Measurements from ENCODE around the gene KCNG2. TPM values are rescaled to one million over a fixed set of nuclear protein-coding genes. Genes with fewer than 3 reads are reported as not detected.
A peak's percentile ranks its signal among the peaks of the same experiment; 100 is the strongest.

KCNG2 gene
- total and polyA plus RNA-seq, 2 of the 4 experiments (the other 2 are of a cell fraction): not detected

GRCh38 chr18:79792096-79792987 lies 5.4 kb upstream of the KCNG2 start:
- H3K27ac ChIP-seq (ENCODE audit: insufficient read depth, low read length): peak overlapping the region; percentile 88
- no peaks in the 10 kb centered on the region for H3K79me1 ChIP-seq (ENCODE audit: low read depth in 1 of 2, low read length in 2 of 2)
- BruUV-seq (replicated peaks): no TSS peak
- peak overlapping the region; percentile 28 for H3K56ac ChIP-seq (ENCODE audit: extremely low read depth, insufficient read depth, low read length)
- intact Hi-C loops (cut with micrococcal nuclease): loop anchor here (5.0 kb wide), 1 partner anchor 355 kb away; no protein-coding TSS in a partner anchor
- peak overlapping the region; percentile 74 for H3K4me2 ChIP-seq (ENCODE audit: low read depth, low read length)
- H2AK9ac ChIP-seq (replicated peaks; ENCODE audit: low read depth, low read length, poor library complexity): peak overlapping the region; percentile 42
- 71% methylated on average over 30 of the region's 46 CpGs; no CpG with 5 or more reads in 1 of the 2 experiments for WGBS, 2 experiments (ENCODE audit: extremely low coverage in 2 of 2, insufficient read length in 1 of 2)
- peaks cover 18% of the 10 kb centered on the region for H3K4me1 ChIP-seq (ENCODE audit: control insufficient read depth, insufficient read depth, low read length)
- H3K4ac ChIP-seq (ENCODE audit: low read depth, low read length): peak overlapping the region; percentile 88
- H2BK120ac ChIP-seq (ENCODE audit: low read depth, low read length): peak overlapping the region; percentile 87
- H2AFZ ChIP-seq (replicated peaks; ENCODE audit: low read length, poor library complexity): peak overlapping the region; percentile 71
- H3K27me3 ChIP-seq (ENCODE audit: control insufficient read depth, insufficient read depth, low read length): peaks cover 19% of the 10 kb centered on the region
- H2BK20ac ChIP-seq (ENCODE audit: low read depth, low read length): peak overlapping the region; percentile 79
- H2AK5ac ChIP-seq (ENCODE audit: low read depth, low read length): peak overlapping the region; percentile 39
- in situ Hi-C loops (cut with MboI; ENCODE audit: low sequenced_read_pairs): no loop called here
- H2BK15ac ChIP-seq (ENCODE audit: low read depth, low read length): peak overlapping the region; percentile 1; the same call in 2 of the 3 replicates
- dilution Hi-C loops (cut with HindIII; ENCODE audit: low sequenced_read_pairs, unreplicated experiment): no loop called here
- ATAC-seq (ENCODE audit: low read depth) (peak; percentile 2), DNase-seq (no peak)
- H4K5ac ChIP-seq (ENCODE audit: low read depth, low read length): peak overlapping the region; percentile 56; the same call in 1 of the 2 replicates
- ChIA-PET CTCF (no interaction called here), POLR2A (ENCODE audit: unreplicated experiment) (interaction anchor here (0.6 kb wide), 1 partner anchor 195 kb away, joined by 3 read pairs; no protein-coding TSS in a partner anchor)
- peak overlapping the region; percentile 53 to 81 for H4K8ac ChIP-seq (ENCODE audit: low read depth in 2 of 2, low read length in 2 of 2)
- peak overlapping the region; percentile 81 for H3K18ac ChIP-seq (ENCODE audit: low read depth, low read length)
- no peak overlapping the region for H3K4me3 ChIP-seq (ENCODE audit: insufficient read depth, low read depth, low read length)
- H3K23ac ChIP-seq (ENCODE audit: low read depth, low read length): peak overlapping the region; percentile 29
- H2BK5ac ChIP-seq (ENCODE audit: low read depth, low read length, poor library complexity, severe bottlenecking): peak overlapping the region; percentile 81
- H3K9ac ChIP-seq (ENCODE audit: low read depth, low read length): peak overlapping the region; percentile 13
- H4K20me1 ChIP-seq (ENCODE audit: insufficient read depth, low read length): peaks cover 2% of the 10 kb centered on the region; the same call in 1 of the 2 replicates
- H3K9me1 ChIP-seq (ENCODE audit: insufficient read depth, low read length): peaks cover 15% of the 10 kb centered on the region
- no peaks in the 10 kb centered on the region; the same call in 1 of the 2 replicates for H3K9me3 ChIP-seq (ENCODE audit: control insufficient read depth, insufficient read depth, low read length)
- H3K36me3 ChIP-seq (ENCODE audit: control insufficient read depth, insufficient read depth, low read length): no peaks in the 10 kb centered on the region
- H4K91ac ChIP-seq (ENCODE audit: insufficient read depth, low read depth, low read length): peak overlapping the region; percentile 94
- peak overlapping the region; percentile 14 for H3K14ac ChIP-seq (replicated peaks; ENCODE audit: low read depth, low read length)
- no peak for TF ChIP-seq ELK1 (IDR thresholded peaks at IDR 0.05; ENCODE audit: borderline replicate concordance, low read depth, low read length)
- no peak for TF ChIP-seq SMC3 (IDR thresholded peaks at IDR 0.05; ENCODE audit: low read depth, low read length)
- no peak for TF ChIP-seq RCOR1 (IDR thresholded peaks at IDR 0.05; ENCODE audit: insufficient replicate concordance, low read length)
- no peak for TF ChIP-seq MXI1 (IDR thresholded peaks at IDR 0.05; ENCODE audit: borderline replicate concordance, low read depth, low read length)
- TF ChIP-seq MAZ (IDR thresholded peaks at IDR 0.05; ENCODE audit: borderline replicate concordance, low read depth, low read length): no peak
- no peak for TF ChIP-seq RAD21 (IDR thresholded peaks at IDR 0.05; ENCODE audit: low read length)
- no peak for TF ChIP-seq CHD1 (IDR thresholded peaks at IDR 0.05; ENCODE audit: low read depth, low read length)
- no peak for TF ChIP-seq USF2 (IDR thresholded peaks at IDR 0.05; ENCODE audit: low read depth, low read length)
- no peak for TF ChIP-seq POLR2A (IDR thresholded peaks at IDR 0.05; ENCODE audit: low read depth, low read length)
- TF ChIP-seq BHLHE40 (IDR thresholded peaks at IDR 0.05; ENCODE audit: low read depth, low read length): no peak
- TF ChIP-seq CTCF (conservative IDR thresholded peaks at IDR 0.05; ENCODE audit: low read depth, low read length): no peak
- no peak for TF ChIP-seq FOS (IDR thresholded peaks at IDR 0.05; ENCODE audit: low read depth, low read length)
- no peak for TF ChIP-seq CEBPB (IDR thresholded peaks at IDR 0.05; ENCODE audit: low read depth, low read length)

Data from IMR-90 (cell line).